ENCODE results near the gene THOC6.

THOC6 gene

GRCh38 chr16:2992383-2993081, 31.3 kb upstream of the THOC6 start:
- no peak for DNase-seq

GRCh38 chr16:2996298-2996697, 27.5 kb upstream of the THOC6 start:
- no peak for DNase-seq

DNA sequence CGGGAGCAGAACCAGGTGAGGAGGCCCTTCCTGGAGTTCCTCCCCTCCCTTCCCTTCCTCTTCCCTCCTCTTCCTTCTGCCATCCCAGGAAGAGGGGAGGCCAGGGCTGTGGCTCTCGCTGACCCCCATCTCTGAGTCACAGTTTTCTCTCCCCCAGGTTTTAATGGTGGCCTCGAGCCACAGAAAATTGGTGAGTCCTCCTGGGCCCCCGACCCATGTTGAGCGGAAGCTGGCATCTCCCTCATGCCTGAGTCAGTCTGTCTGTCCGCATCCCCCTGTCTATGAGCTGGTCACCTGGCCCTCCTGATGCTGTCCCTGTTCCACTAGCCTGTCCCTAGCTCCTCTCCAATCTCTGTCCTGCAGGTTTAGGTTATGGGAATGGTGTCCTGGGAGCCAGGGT, 23.9 kb upstream of the THOC6 start:
- DNase-seq, result no peak

GRCh38 chr16:3000540-3000939, 23.3 kb upstream of the THOC6 start:
- no peak for DNase-seq

- no peak for DNase-seq
These were observed 22.5 kb upstream of the THOC6 start for GRCh38 chr16:3001316-3001715.

DNA sequence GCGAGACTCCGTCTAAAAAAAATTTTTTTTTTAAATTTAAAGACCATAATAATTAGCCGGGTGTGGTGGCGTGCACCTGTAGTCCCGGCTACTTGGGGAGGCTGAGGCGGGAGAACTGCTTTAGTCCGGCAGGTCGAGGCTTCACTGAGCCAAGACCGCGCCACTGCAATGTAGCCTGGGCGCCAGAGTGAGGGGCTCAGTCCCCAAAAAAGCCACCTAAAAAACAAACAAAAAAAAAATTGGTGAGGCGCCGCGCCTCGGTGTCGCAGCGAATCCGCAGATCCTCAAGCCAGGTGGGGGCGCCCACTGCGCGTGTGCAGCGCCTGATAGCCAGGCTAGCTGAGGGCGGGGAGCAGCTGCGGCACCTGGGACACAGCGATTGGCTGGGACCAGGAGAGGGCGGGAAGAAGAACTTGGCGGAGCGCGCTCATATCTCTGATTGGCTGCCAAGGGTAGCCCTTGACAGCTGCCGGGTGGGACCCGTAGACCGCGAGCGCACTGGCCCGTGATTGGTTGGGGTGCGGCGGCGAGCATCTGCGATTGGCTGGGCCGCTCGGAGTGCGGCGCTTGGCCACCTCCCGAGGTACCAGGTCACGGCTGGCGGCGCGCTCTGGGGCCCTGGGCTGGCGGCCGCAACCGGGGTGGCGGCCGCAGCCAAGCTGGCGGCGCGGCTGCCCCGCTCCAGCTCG, 20.1 kb upstream of the THOC6 start:
- peak; percentile 94 for DNase-seq

DNA sequence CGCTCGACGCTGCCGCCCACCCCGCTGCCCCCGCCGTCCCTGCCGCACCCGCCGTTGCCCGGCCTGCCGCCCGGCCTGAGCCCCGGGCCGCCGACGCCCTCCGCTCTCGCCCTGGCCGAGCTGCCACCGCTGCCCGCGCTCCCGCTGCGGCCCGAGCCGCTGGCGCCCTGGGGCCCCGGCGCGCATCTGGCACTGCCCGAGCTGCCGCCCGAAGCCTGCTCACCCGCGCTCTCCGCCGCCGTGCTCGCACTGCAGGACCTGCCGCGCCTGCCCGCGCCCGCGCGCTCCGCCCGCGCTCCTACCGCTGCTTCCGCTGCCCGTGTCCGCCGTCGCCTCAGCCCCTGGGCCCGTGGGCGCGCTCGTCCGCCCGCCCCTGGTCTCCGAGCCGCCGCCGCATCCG, 19.5 kb upstream of the THOC6 start:
- DNase-seq, result no peak

DNA sequence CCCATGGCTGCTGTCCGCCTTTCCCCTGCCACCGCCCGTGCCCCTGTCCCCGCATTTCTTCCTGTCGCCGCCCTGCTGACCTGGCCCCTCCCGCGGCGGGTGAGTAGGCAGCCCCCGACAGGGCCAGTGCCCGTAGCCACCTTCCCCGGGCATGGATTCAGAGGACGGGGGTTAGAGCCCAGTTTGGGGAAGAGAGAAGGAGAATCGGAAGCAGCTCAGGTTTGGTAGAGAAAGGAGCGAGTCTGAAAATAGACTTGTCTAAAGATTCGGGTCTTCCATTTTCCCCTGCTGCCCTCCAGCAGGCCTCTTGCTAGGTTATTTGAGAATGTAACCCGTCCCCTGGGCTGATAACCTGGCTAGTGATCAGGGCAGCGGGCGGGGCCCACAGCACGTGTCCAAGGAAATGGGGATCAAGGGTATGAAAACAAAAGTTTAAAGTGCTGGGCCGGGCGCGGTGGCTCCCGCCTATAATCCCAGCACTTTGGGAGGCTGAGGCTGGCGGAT, 19.0 kb upstream of the THOC6 start:
- DNase-seq, result no peak

DNA sequence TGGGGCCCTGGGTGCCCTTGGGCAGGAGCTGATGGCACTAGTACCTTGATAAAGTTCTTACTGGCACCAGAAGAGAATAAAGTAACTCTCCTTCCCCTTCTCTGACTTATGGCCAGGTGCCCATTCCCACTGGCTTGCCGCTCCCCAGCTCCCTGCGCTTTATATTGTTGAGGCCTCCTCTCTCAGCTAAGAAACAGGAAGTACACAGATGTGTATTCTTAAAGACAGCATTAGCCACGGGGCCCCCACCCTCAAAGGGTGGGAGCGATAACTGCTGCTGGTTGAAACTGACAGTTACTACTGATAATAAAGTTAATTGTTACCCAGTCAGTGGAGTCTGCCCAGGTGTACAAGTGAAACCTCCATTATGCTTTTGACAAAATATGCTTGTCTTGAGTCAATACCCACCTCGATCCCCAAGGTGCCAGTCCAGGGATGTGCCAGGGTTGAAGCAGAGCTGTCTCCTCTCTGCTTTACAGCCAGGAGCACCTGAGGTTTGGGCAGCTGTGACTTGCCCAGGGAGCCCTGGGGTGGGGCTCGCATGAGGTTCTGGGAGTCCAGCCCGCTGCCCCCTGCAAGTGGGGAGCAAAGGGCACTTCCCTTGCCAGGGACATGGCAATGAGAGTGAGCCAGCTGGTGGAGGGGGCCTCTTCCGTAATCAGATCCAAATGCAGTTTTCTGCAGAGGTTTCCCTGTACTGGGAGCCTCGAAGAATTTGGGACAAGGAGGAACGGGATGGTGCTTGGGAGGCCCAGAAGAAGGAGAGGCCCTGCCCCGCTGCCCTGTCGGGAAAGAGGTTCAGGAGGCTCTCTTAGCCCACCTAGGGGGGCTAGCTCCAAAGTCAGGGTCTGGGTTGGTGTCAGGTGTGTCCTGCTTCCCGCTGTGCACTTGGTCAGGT, 16.5 kb upstream of the THOC6 start:
- DNase-seq, result no peak

GRCh38 chr16:3007957-3008689, 15.7 kb upstream of the THOC6 start:
- no peak for DNase-seq

GRCh38 chr16:3008690-3009037, 15.2 kb upstream of the THOC6 start:
- DNase-seq, result no peak

GRCh38 chr16:3009568-3010390, 14.1 kb upstream of the THOC6 start:
- no peak for DNase-seq

DNA sequence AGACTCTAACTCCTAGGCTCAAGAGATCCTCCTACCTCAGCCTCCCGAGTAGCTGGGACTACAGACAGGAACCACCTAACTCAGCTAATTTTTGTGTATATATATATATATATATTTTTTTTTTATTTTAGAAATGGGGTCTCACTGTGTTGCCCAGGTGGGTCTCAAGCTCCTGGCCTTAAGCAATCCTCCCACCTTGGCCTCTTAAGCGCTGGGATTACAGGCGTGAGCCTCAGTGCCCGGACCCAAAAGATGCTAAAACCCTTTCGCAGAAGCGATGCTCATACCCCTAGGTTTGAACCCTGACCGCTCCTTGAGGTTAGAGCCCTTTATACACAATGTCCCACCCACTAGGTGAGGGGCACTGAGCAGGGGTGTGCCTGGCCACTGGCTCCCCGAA, 13.3 kb upstream of the THOC6 start:
- no peak for DNase-seq

DNA sequence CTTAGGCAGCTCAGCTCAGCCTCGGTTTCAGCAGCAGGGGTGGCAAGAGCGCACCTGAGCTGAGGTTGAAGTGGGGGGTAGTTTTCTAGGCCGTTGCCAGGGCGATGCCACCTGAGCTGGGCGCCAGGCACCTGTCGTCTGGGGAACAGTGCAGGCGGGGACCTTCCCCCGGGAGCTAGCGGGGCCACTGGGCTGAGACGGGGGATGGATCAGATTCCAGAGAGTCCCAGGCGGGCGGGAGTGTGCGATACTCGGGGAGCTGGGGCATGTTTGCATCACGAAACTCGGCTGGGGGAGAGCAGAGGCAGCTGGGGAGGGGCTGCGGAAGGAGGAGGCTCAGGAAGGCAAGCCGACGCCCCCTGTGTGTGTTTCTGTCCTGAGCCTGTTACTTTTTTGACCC, 11.6 kb upstream of the THOC6 start:
- peak; percentile 72 for DNase-seq

DNA sequence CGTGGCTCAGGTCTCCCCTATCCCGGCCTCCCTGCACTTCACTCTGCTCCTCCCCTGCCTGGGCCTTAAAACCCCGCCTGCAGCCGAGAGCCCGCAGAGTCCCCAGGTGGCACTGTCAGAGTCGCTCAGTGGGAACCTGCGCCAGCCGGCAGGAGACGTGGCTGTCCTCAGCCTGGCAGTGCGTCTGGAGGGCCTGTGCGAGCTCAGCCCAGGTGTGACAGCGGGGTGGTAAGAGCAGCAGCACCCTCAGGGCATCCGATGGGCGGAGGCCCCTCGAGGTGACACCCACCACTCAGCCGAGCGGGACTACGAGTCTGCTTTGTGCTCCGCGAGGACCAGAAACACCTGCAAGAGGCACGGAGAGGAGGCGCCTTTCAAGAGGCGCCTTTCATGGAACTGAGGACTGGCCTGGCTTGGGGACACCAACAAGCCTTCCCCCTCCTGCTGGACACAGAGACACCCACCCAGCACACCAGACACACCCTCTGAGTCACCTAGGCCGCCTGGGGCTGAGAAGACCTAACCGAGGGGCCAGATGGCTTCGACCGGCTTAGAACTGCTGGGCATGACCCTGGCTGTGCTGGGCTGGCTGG, 10.9 kb upstream of the THOC6 start, which contains the start of gene CLDN9:
TSS of gene CLDN9 (plus strand) at position 96 of the 593 bp plus-strand sequence. CDS start at position 536, 440 bp downstream.
- DNase-seq, result peak; percentile 82

DNA sequence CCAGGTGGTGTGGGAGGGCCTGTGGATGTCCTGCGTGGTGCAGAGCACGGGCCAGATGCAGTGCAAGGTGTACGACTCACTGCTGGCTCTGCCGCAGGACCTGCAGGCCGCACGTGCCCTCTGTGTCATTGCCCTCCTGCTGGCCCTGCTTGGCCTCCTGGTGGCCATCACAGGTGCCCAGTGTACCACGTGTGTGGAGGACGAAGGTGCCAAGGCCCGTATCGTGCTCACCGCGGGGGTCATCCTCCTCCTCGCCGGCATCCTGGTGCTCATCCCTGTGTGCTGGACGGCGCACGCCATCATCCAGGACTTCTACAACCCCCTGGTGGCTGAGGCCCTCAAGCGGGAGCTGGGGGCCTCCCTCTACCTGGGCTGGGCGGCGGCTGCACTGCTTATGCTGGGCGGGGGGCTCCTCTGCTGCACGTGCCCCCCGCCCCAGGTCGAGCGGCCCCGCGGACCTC, 10.3 kb upstream of the THOC6 start:
- no peak for DNase-seq

DNA sequence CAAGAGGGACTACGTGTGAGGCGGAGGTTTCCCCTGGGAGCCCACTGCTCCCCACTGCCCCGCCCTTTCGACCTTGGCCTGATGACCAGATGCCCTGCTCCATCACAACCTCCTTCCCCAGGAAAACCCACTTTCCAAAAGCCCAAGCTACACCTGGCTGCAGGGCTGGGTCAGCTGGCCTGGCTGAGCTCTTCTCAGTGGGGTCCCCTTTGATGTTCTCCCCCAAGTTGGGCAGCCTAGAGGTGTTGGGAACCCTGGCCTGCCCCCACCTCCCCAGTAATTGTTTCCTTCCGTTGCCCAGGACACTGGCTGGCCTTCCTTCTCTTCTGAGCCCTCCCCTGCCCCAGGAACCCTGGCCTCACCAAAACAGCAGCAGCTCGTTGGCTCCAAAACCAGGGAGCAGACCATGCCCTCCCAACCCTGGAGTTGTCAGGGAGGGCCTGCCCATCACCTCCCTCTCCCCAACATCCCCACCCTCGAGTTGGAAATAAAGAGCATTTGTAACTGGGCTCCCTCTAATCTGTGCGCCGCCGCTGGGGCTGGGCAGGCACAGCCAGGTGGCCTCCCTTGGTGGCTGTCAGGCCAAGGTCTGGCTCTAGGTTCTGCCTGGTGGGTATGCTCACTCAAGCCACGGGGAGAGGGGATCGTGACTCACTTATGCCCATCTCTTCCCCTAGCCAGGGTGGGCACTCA, 9.7 kb upstream of the THOC6 start:
- DNase-seq, result no peak

DNA sequence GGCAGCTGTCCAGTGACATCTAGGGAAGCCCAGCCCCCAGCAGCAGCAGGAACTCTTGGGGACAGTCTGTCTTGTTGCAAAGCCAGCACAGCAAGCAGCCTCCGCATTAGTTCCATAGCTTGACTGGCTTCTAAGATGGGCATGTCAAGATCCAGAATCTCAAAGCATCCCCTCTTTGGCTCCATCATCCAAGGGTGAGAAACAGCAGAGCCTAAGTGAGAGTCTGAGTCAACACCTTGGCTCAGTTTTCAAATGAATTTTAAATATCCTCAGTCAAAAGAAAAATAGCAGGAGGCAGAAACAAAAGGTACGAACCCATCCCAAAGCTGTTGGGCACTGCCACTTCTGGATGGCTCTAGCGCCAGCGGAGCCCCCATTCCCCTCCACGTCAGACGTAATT, 8.9 kb upstream of the THOC6 start:
- no peak for DNase-seq

DNA sequence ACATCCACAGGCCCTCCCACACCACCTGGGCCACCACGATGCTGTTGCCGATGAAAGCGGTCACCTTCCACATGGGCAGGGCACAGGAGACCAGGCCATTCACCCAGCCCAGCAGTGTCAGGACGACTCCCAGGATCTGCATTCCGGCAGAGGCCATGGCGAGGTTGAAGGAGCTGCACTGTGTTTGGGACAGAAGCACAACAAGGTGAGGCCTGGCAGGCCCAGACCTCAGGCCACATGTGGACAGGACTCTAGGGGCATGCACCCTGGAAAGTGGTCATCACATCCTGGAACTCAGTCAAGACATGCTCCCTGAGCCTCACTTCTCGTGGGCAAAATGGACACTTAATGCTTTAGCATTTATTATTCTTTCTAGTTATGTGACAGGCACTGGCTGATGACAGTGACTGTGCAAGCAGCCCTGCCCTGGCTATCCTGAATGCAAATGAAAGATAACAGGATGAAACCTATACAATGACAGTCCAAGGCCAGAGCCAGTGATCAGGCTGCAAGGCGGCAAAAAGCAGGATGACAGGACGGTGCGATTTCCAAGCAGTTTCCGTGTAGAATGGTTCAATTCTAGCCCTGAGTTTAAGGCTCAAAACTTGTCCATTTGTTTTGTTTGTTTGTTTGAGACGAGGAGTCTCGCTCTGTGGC, 7.8 kb upstream of the THOC6 start:
- no peak for DNase-seq

- no peak for DNase-seq
These were observed 6.5 kb upstream of the THOC6 start for GRCh38 chr16:3017344-3017743.

Measured in DMS79 (cell line).